HEK293 (cell line): Measurements from ENCODE around the gene MATCAP1.

Source experiments
- CTCF ChIA-PET: fragments of 350-600 bp; formaldehyde crosslinking; extraction: SDS; loops from one replicate; lab custom pipeline; 2021; ENCODE audit warnings: antibody characterized with exemption; lab: Yijun Ruan, JAX
- POLR2A ChIA-PET: fragments of 300-600 bp; formaldehyde crosslinking; extraction: SDS; loops from one replicate; lab custom pipeline; 2020; ENCODE audit warnings: antibody characterized with exemption, inconsistent platforms; lab: Yijun Ruan, JAX
- H3K27ac ChIP-seq: fragments of 200-500 bp; sonication (Bioruptor generic); 2 replicates; pipeline ENCODE4 v1.5.1; 2014; ENCODE audit warnings: low read depth, low read length, control low read depth, inconsistent platforms; ENCODE audit errors: extremely low read depth
- H3K36me3 ChIP-seq, 2 experiments: fragments of 200-500 bp in 1 of 2; sonication (Bioruptor generic) in 1 of 2; 1 replicate in 1 of 2; 2 replicates in 1 of 2; pipeline ENCODE4 v1.5.1; 2014 to 2017; ENCODE audit warnings: inconsistent platforms in 2 of 2, low read length in 2 of 2; ENCODE audit not compliant: control insufficient read depth in 2 of 2, insufficient read depth in 1 of 2
- H3K4me1 ChIP-seq: fragments of 200-500 bp; sonication (Bioruptor generic); 2 replicates; pipeline ENCODE4 v1.5.1; 2014; ENCODE audit warnings: mild to moderate bottlenecking, low read length, inconsistent platforms; ENCODE audit not compliant: control insufficient read depth, insufficient read depth
- H3K4me3 ChIP-seq: 2 replicates; pipeline ENCODE4 v1.5.1; 2011; ENCODE audit warnings: low read depth, mild to moderate bottlenecking, control low read depth, low read length, moderate library complexity
- H3K9me3 ChIP-seq: fragments of 200-500 bp; sonication (Bioruptor generic); 2 replicates; pipeline ENCODE4 v1.5.1; 2014; ENCODE audit warnings: low read depth, low read length, inconsistent platforms; ENCODE audit not compliant: control insufficient read depth, insufficient read depth
- MZF1 ChIP-seq: fragments of 450-650 bp; formaldehyde crosslinking; IDR thresholded peaks from 2 replicates; pipeline ENCODE4 v1.5.1; 2017; ENCODE audit warnings: missing biosample characterization, missing genetic modification characterization, borderline replicate concordance
- OVOL3 ChIP-seq: fragments of 450-650 bp; formaldehyde crosslinking; IDR thresholded peaks from 2 replicates; pipeline ENCODE4 v1.5.1; 2016; ENCODE audit warnings: missing biosample characterization, missing genetic modification characterization
- PRDM1 ChIP-seq: fragments of 450-650 bp; formaldehyde crosslinking; IDR thresholded peaks from 2 replicates; pipeline ENCODE4; 2016; ENCODE audit warnings: missing biosample characterization, missing genetic modification characterization
- TRIM28 ChIP-seq: IDR thresholded peaks from 2 replicates; pipeline ENCODE4 v1.6.1; 2011; ENCODE audit warnings: low read length, control low read depth, borderline replicate concordance
- ZNF10 ChIP-seq: fragments of 450-650 bp; formaldehyde crosslinking; IDR thresholded peaks from 2 replicates; pipeline ENCODE4 v1.5.1; 2017; ENCODE audit warnings: missing biosample characterization, missing genetic modification characterization
- ZNF121 ChIP-seq: fragments of 450-650 bp; formaldehyde crosslinking; IDR thresholded peaks from 2 replicates; pipeline ENCODE4 v1.5.1; 2016; ENCODE audit warnings: missing biosample characterization, missing genetic modification characterization
- ZNF146 ChIP-seq: fragments of 450-650 bp; formaldehyde crosslinking; IDR thresholded peaks from 2 replicates; pipeline ENCODE4 v1.5.1; 2016; ENCODE audit warnings: missing biosample characterization, missing genetic modification characterization
- ZNF155 ChIP-seq: fragments of 450-650 bp; formaldehyde crosslinking; IDR thresholded peaks from 2 replicates; pipeline ENCODE4 v1.5.1; 2016; ENCODE audit warnings: missing biosample characterization, missing genetic modification characterization
- ZNF19 ChIP-seq: fragments of 450-650 bp; formaldehyde crosslinking; IDR thresholded peaks from 2 replicates; pipeline ENCODE4; 2016; ENCODE audit warnings: missing biosample characterization, missing genetic modification characterization, low read depth
- ZNF416 ChIP-seq: fragments of 450-650 bp; formaldehyde crosslinking; IDR thresholded peaks from 2 replicates; pipeline ENCODE4 v1.5.1; 2016; ENCODE audit warnings: missing biosample characterization, missing genetic modification characterization
- ZNF670 ChIP-seq: fragments of 450-650 bp; formaldehyde crosslinking; IDR thresholded peaks from 2 replicates; pipeline ENCODE4 v1.5.1; 2016; ENCODE audit warnings: missing biosample characterization, missing genetic modification characterization, low read depth
- ZNF704 ChIP-seq: fragments of 450-650 bp; formaldehyde crosslinking; IDR thresholded peaks from 2 replicates; pipeline ENCODE4 v1.5.1; 2016; ENCODE audit warnings: missing biosample characterization, missing genetic modification characterization
- ZNF837 ChIP-seq: fragments of 450-650 bp; formaldehyde crosslinking; IDR thresholded peaks from 2 replicates; pipeline ENCODE4 v1.5.1; 2016; ENCODE audit warnings: missing biosample characterization, missing genetic modification characterization
- ZSCAN5A ChIP-seq: fragments of 450-650 bp; formaldehyde crosslinking; IDR thresholded peaks from 2 replicates; pipeline ENCODE4 v1.5.1; 2016; ENCODE audit warnings: missing biosample characterization, missing genetic modification characterization

MATCAP1 gene

GRCh38 chr16:67164599-67165061 lies 19.1 kb downstream of the MATCAP1 start, which contains the start of gene HSF4 (continued):
- TF ChIP-seq PRDM1 = no peak

GRCh38 chr16:67163999-67164558 lies 19.7 kb downstream of the MATCAP1 start:
- CTCF ChIA-PET = interaction anchor here (0.5 to 0.6 kb wide), 2 partner anchors 11 to 114 kb away, joined by 3 read pairs; no protein-coding TSS in a partner anchor
- no peak for TF ChIP-seq OVOL3 (tag by site-specific recombination)
- no peak for TF ChIP-seq ZSCAN5A (tag by site-specific recombination)
- no peak for TF ChIP-seq TRIM28
- TF ChIP-seq ZNF155 (tag by site-specific recombination) = no peak
- TF ChIP-seq ZNF416 (tag by site-specific recombination) = no peak
- TF ChIP-seq, all 188 proteins: peak for 0
- no peak overlapping the region for H3K4me3 ChIP-seq

GRCh38 chr16:67163164-67163998 lies 20.4 kb downstream of the MATCAP1 start:
- H3K36me3 ChIP-seq = peaks cover 0 to 3% of the 10 kb centered on the region in 2 experiments; a peak in 1 of 3 replicates
- POLR2A ChIA-PET = interaction anchor here (1.5 kb wide), 1 partner anchor 11 kb away, joined by 3 read pairs; no protein-coding TSS in a partner anchor
- CTCF ChIA-PET = interaction anchor here (0.6 to 1.6 kb wide), 2 partner anchors 17 to 29 kb away, joined by 3 to 5 read pairs; no protein-coding TSS in a partner anchor
- H3K9me3 ChIP-seq = no peaks in the 10 kb centered on the region
- TF ChIP-seq MZF1 (tag by site-specific recombination) = no peak
- no peak for TF ChIP-seq ZNF19
- H3K4me3 ChIP-seq = no peak overlapping the region
- H3K4me1 ChIP-seq = no peaks in the 10 kb centered on the region
- H3K27ac ChIP-seq = no peak overlapping the region

More at GRCh38 chr16:67163999-67164558, 19.7 kb downstream of the MATCAP1 start:
- POLR2A ChIA-PET = interaction anchor here (1.5 kb wide), 1 partner anchor 10 kb away, joined by 3 read pairs; no protein-coding TSS in a partner anchor
- Histone ChIP-seq H3K4me1 (no peaks in the 10 kb centered on the region), H3K27ac (no peak overlapping the region), H3K9me3 (no peaks in the 10 kb centered on the region), H3K36me3 (peaks cover 0 to 3% of the 10 kb centered on the region in 2 experiments; a peak in 1 of 3 replicates)

- Histone ChIP-seq H3K4me1 (no peaks in the 10 kb centered on the region), H3K4me3 (no peak overlapping the region)
- CTCF ChIA-PET = interaction anchor here (0.6 to 1.6 kb wide), 6 partner anchors 16 to 283 kb away, joined by 3 to 5 read pairs (median 4); no protein-coding TSS in a partner anchor
- TF ChIP-seq ZNF121 (tag by site-specific recombination) = no peak
- TF ChIP-seq ZNF146 (tag by site-specific recombination) = no peak
- TF ChIP-seq ZNF837 (tag by site-specific recombination) = no peak
- no peak for TF ChIP-seq ZNF704 (tag by site-specific recombination)
- no peak for TF ChIP-seq ZNF670 (tag by site-specific recombination)
- TF ChIP-seq ZNF10 (tag by site-specific recombination) = no peak
- TF ChIP-seq ZSCAN5A (tag by site-specific recombination) = no peak
- TF ChIP-seq, all 188 proteins: peak for 0
- POLR2A ChIA-PET = interaction anchor here (1.5 kb wide), 1 partner anchor 12 kb away, joined by 3 read pairs; no protein-coding TSS in a partner anchor
- Histone ChIP-seq H3K27ac (no peak overlapping the region), H3K9me3 (no peaks in the 10 kb centered on the region), H3K36me3 (peaks cover 0 to 3% of the 10 kb centered on the region in 2 experiments; a peak in 1 of 3 replicates)
Observed at GRCh38 chr16:67162506-67163163, 21.1 kb downstream of the MATCAP1 start.
